Stimulated activated CD8-positive, alpha-beta memory T cell treated with anti-CD3 and anti-CD28 coated beads, Interleukin-12 subunit alpha, Interleukin-12 subunit beta, amount 100 ng/mL, for 24 hours (primary cell): ENCODE measurements around the gene ZFP36L2.
"Not testable (repeated sequence)": the region's sequence is repeated elsewhere in the genome, so short reads cannot be mapped to it uniquely, and the experiment has no call there.

Experiments
- DNase-seq: peaks from one replicate; pipeline ENCODE4 v3.0.0-alpha.2; 2020; ENCODE audit errors: extremely low read depth

The ZFP36L2 gene

DNA sequence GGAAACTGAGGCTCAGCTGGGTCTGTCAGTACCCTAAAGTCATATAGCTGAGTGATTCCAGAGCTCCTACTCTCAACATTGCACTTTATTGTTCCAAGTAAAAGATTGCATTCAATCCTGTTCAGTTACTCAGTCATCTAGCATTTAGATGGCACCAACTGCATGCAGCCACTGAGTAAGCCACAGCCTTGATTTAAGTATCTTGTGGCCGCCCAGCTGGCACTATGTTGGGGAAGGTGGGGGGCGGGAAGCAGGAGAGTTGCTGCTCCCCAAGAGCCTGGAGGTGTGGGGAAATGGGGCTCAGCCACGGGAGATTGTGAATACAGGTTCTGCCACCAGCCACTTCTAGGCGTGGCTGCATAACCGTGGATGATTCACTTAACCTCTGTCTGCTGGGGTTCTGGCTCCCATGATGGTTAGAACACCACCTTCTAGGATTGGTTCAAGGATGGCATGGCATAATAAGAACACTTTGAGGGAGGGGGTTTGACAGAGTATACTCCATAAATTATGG, 17.1 kb downstream of the ZFP36L2 start:
- DNase-seq, result no peak

DNA sequence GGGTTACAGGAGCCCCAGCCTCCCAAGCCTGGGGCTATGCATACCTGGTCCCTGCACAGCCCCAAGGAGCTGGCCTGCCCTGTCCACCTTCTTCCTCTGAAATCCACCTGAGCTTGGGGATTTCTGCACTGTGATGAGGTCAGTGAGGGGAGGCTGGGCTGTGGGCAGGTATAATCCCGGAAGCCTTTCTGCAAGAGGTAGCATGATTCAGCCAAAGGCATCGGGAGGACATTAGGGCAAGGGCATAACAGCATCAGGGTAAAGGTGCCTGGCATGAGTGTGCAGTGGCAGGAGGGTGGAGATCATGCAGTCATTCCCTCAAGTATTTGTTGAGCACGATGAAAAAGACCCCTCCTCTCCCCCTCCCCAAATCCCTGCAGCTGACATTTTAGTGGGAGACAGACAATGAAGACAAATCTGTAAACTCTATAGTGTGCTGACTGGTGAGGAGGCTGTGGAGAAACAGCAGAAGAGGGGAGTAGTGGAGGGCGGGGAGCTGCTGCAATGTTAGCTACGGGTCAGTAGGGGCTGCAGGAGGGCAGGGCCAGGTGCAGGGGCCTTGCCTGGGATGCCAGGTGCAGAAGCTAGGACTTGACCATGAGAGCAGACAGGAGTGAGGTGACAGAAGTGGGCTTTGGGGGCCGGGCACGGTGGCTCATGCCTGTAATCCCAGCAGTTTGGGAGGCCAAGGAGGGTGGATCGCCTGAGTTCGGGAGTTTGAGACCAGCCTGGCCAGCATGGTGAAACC, 18.7 kb downstream of the ZFP36L2 start:
- no peak for DNase-seq

DNA sequence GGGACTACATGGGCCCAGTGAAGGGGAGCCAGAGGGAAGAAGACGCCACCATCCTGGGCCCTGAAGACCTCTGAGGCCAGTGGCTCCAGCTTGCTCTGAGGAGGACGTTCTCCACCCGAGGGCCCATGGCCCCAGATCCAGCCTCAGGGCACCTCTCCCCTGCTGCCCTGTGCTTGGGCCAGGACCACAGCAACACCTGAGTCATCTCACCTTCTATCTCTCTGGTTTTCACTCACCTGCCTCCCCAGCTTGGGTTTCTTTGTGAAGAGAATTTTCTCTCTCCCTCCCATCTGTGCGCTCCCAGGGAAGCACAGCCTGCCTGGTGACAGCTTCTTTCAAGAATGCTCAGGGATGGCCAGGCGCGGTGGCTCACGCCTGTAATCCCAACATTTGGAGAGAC, 19.8 kb downstream of the ZFP36L2 start:
- no peak for DNase-seq

DNA sequence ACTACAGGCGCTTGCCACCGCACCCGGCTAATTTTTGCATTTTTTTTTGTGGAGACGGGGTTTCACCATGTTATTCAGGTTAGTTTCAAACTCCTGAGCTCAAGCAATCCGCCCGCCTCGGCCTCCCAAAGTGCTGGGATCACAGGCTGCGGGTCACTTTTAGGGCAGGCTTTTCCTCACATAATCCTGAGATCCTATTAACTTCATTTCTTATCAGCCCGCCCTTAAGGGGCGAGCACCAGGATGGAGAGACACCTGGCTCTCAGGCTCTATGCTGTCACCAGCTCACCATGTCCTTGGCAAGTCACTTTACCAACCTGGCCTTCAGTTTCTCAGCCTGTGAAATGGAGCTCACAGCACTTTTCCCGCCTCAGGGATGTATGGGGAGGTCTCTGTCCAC, 23.0 kb downstream of the ZFP36L2 start:
- no peak for DNase-seq

DNA sequence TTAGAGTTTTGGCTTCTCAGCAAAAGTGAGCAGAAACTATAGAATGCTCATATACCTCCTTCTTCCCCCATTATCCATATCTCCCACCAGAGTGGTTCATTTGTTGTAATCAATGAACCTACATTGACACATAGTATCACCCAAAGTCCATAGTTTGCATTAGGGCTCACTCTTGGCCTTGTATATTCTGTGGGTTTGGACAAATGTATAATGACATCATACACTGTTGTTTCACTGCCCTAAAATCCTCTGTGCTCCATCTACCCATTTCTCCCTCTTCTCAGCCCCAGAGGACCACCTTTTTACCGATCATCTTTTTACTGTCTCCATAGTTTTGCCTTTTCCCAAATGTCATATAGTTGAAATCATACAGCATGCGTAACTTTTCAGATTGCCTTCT, 24.1 kb downstream of the ZFP36L2 start:
- no peak for DNase-seq

DNA sequence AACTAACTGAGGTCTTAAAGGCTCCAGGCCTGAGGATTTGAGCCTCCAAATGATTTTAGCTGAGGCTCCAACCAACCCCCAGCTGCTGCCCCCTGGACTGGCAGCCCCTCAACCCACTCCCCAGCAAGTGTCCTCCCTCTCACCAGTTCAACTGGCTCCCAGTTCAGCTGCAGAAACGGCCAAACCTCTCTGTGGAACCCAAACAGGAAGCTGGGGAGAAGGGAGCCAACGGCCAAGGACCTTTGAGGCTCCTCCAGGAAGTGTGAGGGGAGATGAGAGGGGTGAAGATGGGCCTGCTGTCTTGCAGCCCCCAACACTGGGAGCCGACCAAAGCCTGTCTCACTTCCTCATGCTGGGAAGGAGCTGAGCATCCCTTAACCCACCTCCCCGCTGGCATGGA, 24.9 kb downstream of the ZFP36L2 start:
- DNase-seq, result no peak

GRCh38 chr2:43201016-43201415, 25.4 kb downstream of the ZFP36L2 start:
- DNase-seq, result no peak

DNA sequence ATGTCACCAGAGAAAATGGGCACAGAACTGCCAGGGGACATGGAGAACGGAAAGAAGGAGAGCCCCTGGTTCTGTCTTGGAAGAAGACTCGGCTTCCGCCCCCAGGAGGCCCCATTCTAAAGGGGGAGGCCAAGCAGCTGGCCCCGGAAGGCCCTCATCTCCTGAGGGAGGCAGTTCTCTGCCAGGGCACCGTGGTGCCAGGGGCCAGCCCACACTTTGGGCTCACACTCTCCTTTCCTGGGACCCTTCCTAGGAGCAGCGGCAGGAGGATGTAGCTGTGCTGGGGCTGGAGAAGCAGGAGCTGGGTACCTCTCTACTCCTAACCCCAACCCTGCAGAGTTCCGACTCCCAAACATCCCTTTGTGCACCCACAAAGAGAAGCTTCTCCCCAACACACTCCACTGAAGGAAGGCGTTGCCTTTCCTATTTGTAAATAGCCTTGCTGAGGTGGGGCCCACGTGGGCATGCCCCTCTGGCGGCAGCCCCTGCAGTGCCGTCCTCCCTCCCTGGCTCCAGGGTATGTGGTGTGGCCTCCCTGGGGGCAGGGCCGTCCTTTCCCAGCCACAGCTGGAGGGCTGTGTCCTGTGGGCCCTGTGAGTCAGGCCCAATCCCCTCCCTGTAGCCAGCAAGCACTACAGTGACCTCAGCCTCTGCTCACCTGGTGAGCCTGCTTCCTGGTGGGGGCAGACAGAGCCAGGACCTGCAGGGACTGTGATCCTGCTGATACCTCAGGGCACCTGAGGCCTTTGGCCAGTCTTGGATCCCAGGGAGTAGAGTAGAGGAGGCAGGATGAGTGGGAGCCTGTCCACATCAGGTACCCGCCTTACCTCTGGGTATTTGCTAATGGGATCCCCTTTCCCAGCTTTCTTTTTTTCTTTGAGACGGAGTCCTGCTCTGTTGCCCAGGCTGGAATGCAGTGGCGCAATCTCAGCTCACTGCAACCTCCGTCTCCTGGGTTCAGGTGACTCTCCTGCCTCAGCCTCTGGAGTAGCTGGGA, 26.6 kb downstream of the ZFP36L2 start:
- DNase-seq, result no peak

DNA sequence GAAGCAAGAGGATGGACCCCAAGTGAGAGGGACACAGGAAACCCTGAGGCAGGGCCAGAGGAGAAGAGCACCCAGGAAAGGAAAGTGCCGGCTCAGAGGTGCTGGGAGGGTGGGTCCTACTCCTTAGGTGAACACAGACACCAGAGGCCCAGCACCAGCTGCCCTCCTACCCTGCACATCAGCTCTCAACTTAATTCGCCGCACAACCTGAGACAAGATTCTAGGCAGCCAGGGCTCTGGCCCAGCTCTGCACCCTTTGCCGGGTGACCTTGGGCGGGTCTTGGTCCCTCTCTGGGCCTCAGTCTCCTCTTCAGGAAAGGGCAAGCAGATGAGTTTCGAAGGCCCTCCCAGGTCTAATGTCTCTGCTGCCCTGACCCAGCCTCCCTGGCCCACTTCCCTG, 28.1 kb downstream of the ZFP36L2 start:
- DNase-seq, result no peak

DNA sequence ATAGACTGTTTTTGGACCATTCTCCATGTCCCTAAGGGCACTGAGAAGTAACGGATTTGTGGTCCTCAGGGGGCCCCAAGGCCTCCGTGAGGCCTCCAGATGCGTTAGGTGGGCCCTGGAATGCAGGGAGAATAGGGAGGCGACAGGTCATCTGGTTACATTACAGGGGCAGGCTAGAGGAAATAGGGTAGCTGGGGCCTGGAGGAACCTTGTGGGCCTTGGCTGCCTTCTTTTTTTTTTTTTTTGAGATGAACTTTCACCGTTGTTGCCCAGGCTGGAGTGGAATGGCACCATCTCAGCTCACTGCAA, 28.9 kb downstream of the ZFP36L2 start:
- DNase-seq, result no peak

GRCh38 chr2:43196768-43197587, 29.4 kb downstream of the ZFP36L2 start:
- DNase-seq, result no peak

GRCh38 chr2:43194121-43194869, 32.1 kb downstream of the ZFP36L2 start:
- no peak for DNase-seq

- DNase-seq, result no peak
Observed at GRCh38 chr2:43193652-43194120, 32.7 kb downstream of the ZFP36L2 start.

DNA sequence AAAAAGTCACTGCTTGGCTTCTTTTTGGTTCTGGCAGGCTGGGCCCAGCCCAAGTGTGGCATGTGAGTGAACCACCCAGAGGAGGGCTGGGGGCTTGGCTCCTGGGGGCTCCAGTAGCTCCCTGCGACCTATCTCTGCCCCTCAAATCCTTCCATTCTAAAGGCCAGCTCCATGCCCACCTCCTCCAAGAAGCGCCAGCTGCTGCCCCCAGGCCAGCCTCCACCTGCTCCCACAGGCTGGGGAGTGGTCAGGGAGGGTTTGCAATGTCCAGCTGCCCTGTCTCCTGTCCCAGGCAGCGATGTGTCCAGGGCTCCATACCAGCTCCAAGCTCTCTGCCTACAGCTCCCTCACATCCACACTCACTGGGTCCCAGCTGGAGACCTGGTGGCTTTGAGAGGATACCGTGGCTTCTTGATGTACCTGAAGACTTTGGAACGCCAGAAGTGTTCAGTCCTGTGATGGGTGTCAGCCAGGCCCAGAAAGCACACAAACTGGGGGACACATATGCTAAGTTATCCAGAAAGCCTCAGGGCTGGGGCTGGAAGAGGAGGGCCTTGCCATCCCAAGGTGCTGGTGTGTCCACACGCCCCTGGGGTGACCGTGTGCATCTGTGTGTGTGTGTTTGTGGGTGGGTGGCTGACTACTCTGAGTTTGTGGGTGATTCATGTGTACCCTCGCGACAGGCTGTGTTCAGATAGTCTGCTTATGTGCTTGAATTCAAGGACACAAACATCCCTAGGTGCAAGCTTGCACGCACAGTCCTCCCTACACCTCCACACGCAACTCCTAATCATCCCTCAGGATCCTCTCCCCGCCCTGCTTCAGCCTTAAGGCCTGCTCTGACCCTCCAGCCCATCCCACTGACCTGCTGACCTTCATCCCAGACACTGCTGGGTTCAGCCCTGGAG, 33.4 kb downstream of the ZFP36L2 start:
- DNase-seq, result no peak

DNA sequence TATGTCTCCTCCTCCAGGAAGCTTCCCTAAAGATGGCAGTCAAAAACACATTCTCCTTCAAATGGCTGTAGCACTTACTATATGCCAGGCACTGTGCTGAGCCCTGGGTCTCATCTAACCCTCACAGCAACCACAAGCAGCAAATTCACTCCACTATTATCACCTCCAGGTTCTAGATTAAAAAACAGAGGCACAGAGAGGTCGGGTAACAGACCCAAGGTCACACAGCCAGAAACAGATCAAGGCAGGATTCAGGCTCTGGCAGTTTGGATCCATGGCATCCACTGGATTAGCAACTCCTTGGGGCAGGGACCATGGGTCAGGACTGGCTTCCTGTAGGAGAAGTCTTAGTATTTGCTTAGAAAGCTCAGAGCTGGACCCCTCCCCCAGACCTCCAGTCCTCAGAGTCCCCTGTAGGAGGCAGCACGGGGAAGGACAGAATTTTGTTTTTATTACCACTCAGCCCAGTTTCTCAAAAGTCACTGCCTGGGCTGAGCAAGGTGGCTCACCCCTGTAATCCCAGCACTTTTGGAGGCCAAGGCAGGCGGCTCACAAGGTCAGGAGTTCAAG, 34.4 kb downstream of the ZFP36L2 start:
- DNase-seq, result no peak

- DNase-seq, result no peak
Observed at GRCh38 chr2:43190311-43191052, 35.9 kb downstream of the ZFP36L2 start.

GRCh38 chr2:43189861-43190260, 36.5 kb downstream of the ZFP36L2 start:
- not testable (repeated sequence) for DNase-seq

DNA sequence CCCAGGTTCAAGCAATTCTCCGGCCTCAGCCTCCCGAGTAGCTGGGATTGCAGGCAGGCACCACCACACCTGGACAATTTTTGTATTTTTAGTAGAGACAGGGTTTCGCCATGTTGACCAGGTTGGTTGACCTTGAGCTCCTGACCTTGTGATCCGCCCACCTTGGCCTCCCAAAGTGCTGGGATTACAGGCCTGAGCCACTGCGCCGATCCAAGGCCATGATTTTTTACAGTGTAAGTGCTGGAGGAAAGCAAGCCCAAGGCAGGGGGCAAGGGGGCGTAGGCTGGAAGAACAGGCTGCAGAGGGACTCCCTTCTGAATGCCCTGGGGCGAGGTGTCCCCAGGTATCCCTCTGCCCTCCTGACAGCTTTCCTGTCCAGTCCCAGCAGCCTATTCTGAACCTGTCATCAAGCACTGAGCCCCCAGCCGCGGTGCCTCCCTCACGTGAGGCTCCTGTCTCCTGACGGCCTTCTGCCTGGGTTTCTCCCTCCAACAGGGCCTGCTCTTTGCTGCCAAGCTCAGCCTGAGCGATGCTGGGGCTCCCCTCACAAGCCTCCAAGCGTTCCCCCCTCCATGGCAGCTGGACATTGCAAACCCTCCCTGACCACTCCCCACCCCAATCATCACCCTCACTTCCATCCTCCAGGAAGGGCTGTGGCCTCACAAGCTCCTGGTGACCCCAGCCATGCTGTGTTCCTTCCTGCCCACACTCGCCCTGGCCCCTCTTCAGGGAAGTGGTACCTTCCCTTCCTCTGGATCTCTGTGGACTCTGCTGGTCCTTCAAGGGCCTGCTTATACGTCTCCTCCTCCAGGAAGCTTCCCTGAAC, 37.6 kb downstream of the ZFP36L2 start:
- DNase-seq, result no peak
